ENCODE data around the gene CCSER1. TPM values are rescaled to one million over a fixed set of nuclear protein-coding genes. Genes with fewer than 3 reads are reported as not detected.

Gene CCSER1
- total and polyA plus RNA-seq, 9 donors = 0.21 to 8.3 (median 3.2) TPM

GRCh38 chr4:91015861-91016260, 888.7 kb downstream of the CCSER1 start:
- intact Hi-C loops (cut with DNase I) = no loop called here
- no peaks in the 10 kb centered on the region for H3K36me3 ChIP-seq
- H3K9me3 ChIP-seq = no peaks in the 10 kb centered on the region
- no peak overlapping the region for H3K4me3 ChIP-seq
- WGBS, 3 donors = 12 to 24% (median 16%) methylated on average over 3 of the region's 3 CpGs
- no peak for DNase-seq
- H3K27me3 ChIP-seq = no peaks in the 10 kb centered on the region
- H3K27ac ChIP-seq = no peak overlapping the region
- TF ChIP-seq CTCF (IDR thresholded peaks at IDR 0.05) (no peak), EP300 (IDR thresholded peaks at IDR 0.05) (no peak), POLR2A (IDR thresholded peaks at IDR 0.05) (no peak)
- no peaks in the 10 kb centered on the region for H3K4me1 ChIP-seq (ENCODE audit: insufficient read depth)

DNA sequence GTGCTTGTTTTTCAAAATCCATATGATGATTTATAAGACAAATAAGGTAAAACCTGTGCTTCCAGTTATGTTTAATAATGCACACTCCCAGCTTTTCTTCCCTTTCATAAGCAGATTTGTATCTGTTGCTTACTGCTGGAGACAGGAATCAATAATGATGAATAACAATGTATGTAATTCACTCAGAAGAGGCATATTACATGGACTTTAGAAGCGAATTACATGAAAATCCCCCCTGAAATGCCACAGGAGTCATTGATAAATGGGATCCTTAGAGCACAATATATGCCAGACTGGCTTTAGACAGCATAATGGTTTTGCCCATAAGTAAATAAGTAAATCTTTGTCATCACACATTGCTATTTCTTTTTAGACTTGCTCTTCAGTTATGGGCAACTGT, 892.3 kb downstream of the CCSER1 start:
- intact Hi-C loops (cut with DNase I) = no loop called here
- no peak for DNase-seq
- Histone ChIP-seq H3K27ac (no peak overlapping the region), H3K36me3 (no peaks in the 10 kb centered on the region), H3K27me3 (no peaks in the 10 kb centered on the region), H3K4me1 (ENCODE audit: insufficient read depth) (no peaks in the 10 kb centered on the region), H3K9me3 (no peaks in the 10 kb centered on the region), H3K4me3 (no peak overlapping the region)
- TF ChIP-seq EP300 (IDR thresholded peaks at IDR 0.05) = no peak
- no peak for TF ChIP-seq CTCF (IDR thresholded peaks at IDR 0.05)
- no peak for TF ChIP-seq POLR2A (IDR thresholded peaks at IDR 0.05)
- 80 to 90% (median 88%) methylated on average over 1 of the region's 1 CpG for WGBS, 3 donors

GRCh38 chr4:91025241-91026148, 898.3 kb downstream of the CCSER1 start:
- intact Hi-C loops (cut with DNase I) = no loop called here
- no peaks in the 10 kb centered on the region for H3K27me3 ChIP-seq
- no peaks in the 10 kb centered on the region for H3K36me3 ChIP-seq
- H3K9me3 ChIP-seq = no peaks in the 10 kb centered on the region
- TF ChIP-seq POLR2A (IDR thresholded peaks at IDR 0.05) (no peak), CTCF (IDR thresholded peaks at IDR 0.05) (no peak), EP300 (IDR thresholded peaks at IDR 0.05) (no peak)
- no peak for DNase-seq
- H3K4me3 ChIP-seq = no peak overlapping the region
- no peak overlapping the region for H3K27ac ChIP-seq
- H3K4me1 ChIP-seq (ENCODE audit: insufficient read depth) = no peaks in the 10 kb centered on the region

DNA sequence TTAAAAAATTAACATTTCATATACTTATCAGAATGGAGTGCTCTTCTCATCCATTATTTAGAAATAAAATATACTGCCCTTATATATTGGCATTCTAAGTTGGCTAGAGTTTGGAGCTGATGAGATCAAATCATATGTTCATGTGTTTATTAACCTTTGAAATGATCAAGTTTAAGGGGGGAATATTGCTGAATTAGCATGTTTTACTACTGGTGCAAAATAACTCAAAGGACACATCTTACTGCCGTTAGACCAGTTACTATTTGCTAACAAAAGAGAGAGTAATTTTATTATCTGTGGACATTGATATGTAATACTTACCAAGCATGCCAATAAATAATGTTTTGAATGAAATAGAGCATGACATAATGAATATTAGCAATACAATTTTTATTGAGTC, 901.0 kb downstream of the CCSER1 start:
- Histone ChIP-seq H3K27ac (no peak overlapping the region), H3K4me3 (no peak overlapping the region), H3K4me1 (ENCODE audit: insufficient read depth) (no peaks in the 10 kb centered on the region), H3K36me3 (no peaks in the 10 kb centered on the region), H3K9me3 (no peaks in the 10 kb centered on the region), H3K27me3 (no peaks in the 10 kb centered on the region)
- WGBS, 3 donors = 91 to 95% (median 95%) methylated on average over 1 of the region's 1 CpG
- no peak for DNase-seq
- TF ChIP-seq POLR2A (IDR thresholded peaks at IDR 0.05) = no peak
- no peak for TF ChIP-seq EP300 (IDR thresholded peaks at IDR 0.05)
- no peak for TF ChIP-seq CTCF (IDR thresholded peaks at IDR 0.05)
- intact Hi-C loops (cut with DNase I) = no loop called here
